GM19328 (cell line): ENCODE data around the gene PIK3C3.
"Not testable (repeated sequence)": the region's sequence is repeated elsewhere in the genome, so short reads cannot be mapped to it uniquely, and the experiment has no call there.

Source experiments
- ATAC-seq: cut with Tn5 transposase; IDR thresholded peaks from one replicate; pipeline ENCODE4 v1.9.1; 2021; ENCODE audit warnings: mild to moderate bottlenecking, moderate library complexity; ENCODE audit not compliant: unreplicated experiment

PIK3C3 gene

GRCh38 chr18:41965634-41966255, 10.7 kb downstream of the PIK3C3 start:
- ATAC-seq, result no peak

DNA sequence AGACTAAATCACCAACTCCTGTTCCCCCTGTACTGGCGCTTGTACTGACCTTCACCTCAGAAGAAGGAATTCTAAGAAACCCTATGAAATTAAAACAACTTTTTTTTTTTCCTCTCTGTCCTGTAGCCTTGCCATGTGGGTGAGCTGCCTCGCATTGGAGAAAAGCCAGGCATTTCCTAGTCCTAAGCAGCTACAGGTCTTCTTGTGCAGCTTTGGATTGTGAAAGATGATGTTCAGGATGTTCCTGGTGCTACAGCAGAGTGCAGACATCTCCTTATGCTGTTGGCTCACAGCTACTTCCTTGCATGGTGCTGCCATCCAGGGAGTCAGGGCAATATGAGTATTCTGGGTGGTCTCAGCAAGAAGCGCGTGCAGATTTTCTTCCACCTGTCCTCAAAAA, 11.9 kb downstream of the PIK3C3 start:
- no peak for ATAC-seq

- no peak for ATAC-seq
These were observed 12.6 kb downstream of the PIK3C3 start for GRCh38 chr18:41967680-41968079.

DNA sequence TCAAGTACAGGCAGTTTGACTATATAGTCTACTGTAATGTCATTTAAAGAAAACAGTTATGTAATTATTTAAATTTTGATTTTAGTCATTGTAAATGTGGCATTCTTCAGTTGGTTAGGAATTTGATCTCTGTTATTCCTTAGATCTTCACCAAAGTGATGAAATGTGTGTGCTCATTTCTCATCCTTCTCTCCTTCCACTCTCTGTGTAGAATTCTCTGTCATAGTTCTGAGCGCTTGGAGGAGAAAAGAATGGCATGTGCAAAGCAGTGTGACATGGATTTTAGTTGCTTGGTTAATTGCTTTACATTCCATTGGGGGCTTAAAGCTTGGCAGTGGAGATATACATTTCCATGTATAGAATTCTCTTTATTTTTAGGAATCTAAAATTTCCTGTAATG, 14.8 kb downstream of the PIK3C3 start:
- ATAC-seq, result no peak

GRCh38 chr18:41972067-41972925, 17.3 kb downstream of the PIK3C3 start:
- no peak for ATAC-seq

GRCh38 chr18:41973983-41974382, 18.9 kb downstream of the PIK3C3 start:
- ATAC-seq, result no peak

DNA sequence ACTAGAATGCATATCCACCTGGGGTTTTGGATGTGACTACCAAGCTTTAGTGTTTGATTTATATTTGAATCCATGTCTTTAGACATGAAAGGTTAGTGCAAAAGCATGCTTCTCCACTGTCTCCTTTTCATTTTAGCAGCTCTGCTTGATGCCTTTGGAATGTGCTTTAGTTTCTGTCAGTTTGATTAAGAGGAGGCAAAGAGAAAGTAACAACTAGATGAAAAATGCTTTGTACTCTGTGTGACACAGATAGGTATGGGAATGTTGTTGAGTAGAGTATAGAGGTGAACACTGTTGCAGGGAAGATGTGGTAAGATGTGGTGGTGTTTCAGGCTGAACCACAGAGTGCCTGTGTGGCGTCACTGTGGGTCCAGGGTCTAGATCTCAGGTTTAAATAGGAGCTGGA, 19.8 kb downstream of the PIK3C3 start:
- no peak for ATAC-seq

GRCh38 chr18:41975284-41975683, 20.2 kb downstream of the PIK3C3 start:
- no peak for ATAC-seq

- no peak for ATAC-seq
These were observed 22.2 kb downstream of the PIK3C3 start for GRCh38 chr18:41977233-41977632.

DNA sequence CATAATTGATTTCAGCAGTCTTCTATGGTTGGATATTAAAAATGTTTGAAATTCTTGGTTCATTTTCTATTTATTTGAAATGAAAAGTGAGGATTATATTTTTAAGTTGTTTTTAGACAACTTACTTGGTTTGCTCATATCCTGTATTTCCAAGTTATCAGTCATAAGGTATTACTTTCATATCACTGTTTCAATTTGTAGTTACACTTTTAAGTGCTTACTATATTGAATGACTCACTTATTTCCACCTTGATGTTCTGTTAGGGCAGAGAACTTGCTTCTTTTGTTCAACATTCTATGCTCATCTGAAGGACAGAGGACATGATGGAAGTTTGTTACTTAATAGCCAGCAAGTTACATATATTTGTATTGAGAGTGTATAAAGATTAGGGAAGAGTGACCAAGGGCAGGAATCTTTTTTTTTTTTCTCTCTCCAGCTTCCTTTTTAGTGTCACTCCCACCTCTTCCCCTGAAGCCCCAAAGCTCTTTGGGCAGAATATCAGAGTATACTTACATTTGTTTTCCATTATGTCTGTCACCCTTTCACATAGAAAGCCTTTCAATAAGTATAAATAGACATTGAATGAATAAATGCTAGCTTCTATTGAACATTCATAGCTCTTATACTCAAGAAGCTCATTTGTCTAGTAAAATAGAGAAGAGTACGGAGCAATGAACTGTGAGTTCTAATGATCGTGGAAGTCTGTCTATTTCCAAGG, 28.1 kb downstream of the PIK3C3 start:
- no peak for ATAC-seq

GRCh38 chr18:41985914-41986313, 30.9 kb downstream of the PIK3C3 start:
- no peak for ATAC-seq

DNA sequence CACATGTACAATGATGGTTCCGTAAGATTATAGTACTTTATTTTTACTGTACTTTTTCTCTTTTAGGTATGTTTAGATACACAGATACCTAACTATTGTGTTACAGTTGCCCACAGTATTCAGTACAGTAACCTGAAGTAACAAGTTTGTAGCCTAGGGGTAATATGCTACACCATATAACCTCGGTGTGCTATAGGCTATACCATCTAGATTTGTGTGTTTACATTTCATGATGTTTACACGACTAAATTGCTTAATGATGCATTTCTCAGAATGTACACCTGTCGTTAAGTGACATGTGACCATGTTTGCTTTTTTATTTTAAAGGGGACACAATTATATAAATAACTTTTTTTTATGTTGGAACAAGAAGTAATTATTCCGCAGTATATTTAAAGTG, 34.5 kb downstream of the PIK3C3 start:
- no peak for ATAC-seq

- peak; percentile 49 for ATAC-seq
These were observed 37.0 kb downstream of the PIK3C3 start for GRCh38 chr18:41992066-41992465.

- ATAC-seq, result no peak
These were observed 37.7 kb downstream of the PIK3C3 start for GRCh38 chr18:41992703-41993102.

DNA sequence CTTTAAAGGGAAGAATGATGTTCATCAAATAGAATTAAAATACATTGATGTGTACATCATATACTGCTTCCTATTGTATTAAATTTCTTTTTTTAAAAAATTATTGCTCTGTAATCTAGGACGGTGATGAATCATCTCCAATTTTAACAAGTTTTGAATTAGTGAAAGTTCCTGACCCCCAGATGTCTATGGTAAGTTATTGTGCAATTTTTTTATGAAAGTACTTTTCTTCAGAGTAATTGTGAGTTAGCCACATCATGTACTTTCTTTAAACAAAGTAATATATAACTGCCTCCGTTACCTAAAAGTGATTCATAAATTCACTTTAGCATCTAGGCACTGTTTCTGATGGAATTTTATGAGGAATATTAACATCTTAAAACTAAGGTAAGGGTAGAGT, 38.1 kb downstream of the PIK3C3 start:
- no peak for ATAC-seq

GRCh38 chr18:41996020-41996419, 41.0 kb downstream of the PIK3C3 start:
- ATAC-seq, result no peak

- no peak for ATAC-seq
These were observed 44.7 kb downstream of the PIK3C3 start for GRCh38 chr18:41999751-42000150.

DNA sequence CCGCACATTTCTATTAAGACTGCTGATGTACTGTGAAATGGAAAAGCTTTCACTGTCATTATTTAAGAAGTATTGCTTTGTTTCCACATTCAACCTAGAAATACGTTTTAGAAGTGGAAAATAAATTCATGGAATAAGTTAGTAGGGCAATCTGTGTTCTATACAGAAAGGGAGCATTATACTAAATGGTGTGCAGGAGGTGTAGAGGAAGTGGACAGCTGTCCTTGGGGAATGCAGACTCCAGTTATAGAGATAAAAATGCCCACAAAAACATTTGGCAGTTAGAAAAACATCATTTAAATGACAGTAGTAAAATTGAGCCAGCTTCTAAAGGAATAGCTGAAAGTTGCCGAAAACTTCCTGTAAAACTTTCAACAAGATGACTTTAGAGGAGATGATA, 46.8 kb downstream of the PIK3C3 start:
- no peak for ATAC-seq

- ATAC-seq, result no peak
These were observed 49.6 kb downstream of the PIK3C3 start for GRCh38 chr18:42004653-42005052.

- ATAC-seq, result no peak
These were observed 50.7 kb downstream of the PIK3C3 start for GRCh38 chr18:42005782-42006181.

DNA sequence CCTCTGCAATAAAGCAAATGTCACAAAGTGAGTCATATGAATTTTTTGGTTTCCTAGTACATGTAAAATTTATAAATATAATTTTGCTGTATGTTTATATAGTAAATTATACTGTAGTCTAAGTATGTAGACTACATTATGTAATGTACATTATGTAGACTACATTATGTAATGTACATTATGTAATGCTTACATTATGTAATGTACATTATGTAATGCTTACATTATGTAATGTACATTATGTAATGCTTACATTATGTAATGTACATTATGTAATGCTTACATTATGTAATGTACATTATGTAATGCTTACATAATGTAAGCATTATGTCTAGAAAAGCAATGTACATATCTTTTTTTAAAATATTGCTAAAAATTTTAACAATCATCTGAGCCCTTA, 54.4 kb downstream of the PIK3C3 start:
- ATAC-seq, result not testable (repeated sequence)

DNA sequence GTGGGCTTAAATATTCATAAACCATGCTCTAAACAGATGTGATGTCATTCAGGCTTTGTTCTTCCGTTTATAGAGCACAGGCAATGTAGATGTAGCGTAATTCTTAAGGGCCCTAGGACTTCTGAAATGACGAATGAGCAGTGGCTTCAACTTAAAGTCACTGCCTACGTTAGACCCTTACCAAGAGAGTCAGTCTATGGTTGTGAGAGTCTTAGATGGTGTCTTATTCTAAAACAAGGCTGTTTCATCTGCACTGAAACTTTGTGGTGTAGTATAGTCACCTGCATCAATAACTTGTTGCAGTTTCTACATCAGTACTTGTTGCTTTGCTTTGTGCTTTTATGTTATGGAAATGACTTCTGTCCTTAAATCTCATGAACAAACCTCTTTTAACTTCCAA, 56.0 kb downstream of the PIK3C3 start:
- peak; percentile 99 for ATAC-seq
